SHP77 (cell line): Measurements from ENCODE around the gene NDEL1.

ENCODE experiments used
- DNase-seq, 2 experiments: peaks; one replicate each; lab custom pipeline; 2025; lab: John Stamatoyannopoulos, UW

NDEL1 gene

GRCh38 chr17:8503368-8503767 lies 67.7 kb downstream of the NDEL1 start:
- no peak for DNase-seq

DNA sequence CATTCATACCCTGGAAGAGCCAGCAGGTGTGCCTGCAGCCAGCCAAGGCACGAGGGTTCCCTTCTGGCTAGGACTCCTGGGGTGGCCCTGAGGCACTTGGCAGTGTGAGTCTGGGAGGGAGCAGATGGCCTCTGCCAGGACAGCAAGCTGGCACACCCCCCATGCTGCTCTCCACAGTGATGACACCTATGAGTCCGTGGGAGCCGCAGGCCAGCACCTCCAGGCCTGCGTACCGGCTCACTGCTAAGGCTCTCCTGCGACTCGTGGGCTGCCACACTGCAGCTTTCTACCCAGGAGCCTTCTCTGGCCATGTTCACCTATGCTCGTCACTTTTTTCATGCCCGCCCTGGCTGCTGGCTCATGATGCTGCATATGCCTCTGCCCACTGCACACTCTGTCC lies 68.1 kb downstream of the NDEL1 start:
- DNase-seq: no peak

DNA sequence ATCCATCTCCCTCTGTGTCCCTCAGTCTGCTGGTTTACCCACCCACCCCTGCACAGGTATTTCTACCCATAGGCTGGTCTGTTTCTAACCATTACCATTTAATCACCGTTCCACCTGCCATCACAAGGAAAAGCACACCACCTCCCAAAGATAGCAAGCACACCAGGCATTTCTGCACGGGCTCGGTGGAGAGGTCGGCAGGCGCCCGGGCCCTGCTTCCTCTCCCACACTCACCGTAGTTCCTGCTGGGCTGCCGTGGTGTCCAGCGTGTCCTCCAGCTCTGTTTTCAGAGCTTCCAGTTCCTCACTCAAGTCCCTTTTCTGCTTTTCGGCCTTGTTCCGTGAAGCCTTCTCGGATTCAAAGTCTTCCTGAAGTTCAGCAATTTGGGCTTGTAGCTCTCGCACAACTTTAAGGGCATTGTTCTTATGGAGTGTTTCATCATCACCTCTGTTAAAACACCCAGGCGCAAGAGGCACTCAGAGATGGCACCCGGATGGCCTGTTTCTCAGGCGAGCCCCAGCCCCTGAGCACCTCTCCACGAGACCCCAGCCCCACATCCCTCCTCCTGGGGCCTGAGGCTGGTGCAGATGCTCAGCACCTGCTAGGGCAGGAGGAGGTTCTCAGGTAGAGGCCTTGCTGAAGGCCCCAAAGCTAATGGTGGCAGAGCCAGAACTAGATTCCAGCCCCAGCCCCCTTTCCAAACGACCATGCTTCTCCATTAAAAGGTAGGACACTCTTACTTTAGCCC lies 69.0 kb downstream of the NDEL1 start:
- no peak for DNase-seq

- DNase-seq: no peak
Observed at GRCh38 chr17:8506145-8506544, 70.5 kb downstream of the NDEL1 start.

DNA sequence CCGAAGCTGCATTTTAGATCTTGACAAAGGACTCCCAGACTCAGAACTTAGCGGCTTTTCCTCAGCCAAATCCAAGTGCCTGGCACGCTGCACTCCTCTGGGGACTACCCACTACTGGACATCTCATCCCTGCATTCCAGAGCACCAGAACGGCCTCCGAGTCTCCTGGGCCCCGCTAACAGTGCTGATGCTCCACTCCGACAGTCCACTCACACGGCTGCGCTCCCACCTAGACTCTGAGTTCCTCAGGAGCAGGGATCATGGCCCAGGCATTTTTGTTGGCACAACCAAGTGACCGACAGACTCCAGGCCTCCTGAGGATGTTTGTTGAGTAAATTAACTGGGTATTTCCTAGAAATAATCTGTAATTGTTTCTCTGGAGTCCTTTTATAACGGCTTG lies 79.1 kb downstream of the NDEL1 start:
- DNase-seq: no peak
